GM23338 (cell line): ENCODE results near the gene MAPK11.

Experiments
- CTCF ChIP-seq, 2 experiments: fragments of 200-600 bp in 1 of 2; sonication (generic) in 1 of 2; conservative IDR thresholded peaks; 2 replicates each; pipeline versions ENCODE4 v1.5.1 to v1.6.1; 2016 to 2017; ENCODE audit warnings: antibody characterized with exemption in 2 of 2, low read depth in 2 of 2, mild to moderate bottlenecking in 2 of 2, moderate library complexity in 1 of 2
- EZH2 ChIP-seq: fragments of 200-600 bp; sonication (generic); IDR thresholded peaks from one replicate; pipeline ENCODE4 v1.8.0; 2017; ENCODE audit warnings: antibody characterized with exemption, mild to moderate bottlenecking, low read depth; ENCODE audit not compliant: unreplicated experiment
- POLR2AphosphoS5 ChIP-seq: IDR thresholded peaks from 2 replicates; pipeline ENCODE4 v1.6.1; 2016; ENCODE audit warnings: antibody characterized with exemption, low read depth

DNA sequence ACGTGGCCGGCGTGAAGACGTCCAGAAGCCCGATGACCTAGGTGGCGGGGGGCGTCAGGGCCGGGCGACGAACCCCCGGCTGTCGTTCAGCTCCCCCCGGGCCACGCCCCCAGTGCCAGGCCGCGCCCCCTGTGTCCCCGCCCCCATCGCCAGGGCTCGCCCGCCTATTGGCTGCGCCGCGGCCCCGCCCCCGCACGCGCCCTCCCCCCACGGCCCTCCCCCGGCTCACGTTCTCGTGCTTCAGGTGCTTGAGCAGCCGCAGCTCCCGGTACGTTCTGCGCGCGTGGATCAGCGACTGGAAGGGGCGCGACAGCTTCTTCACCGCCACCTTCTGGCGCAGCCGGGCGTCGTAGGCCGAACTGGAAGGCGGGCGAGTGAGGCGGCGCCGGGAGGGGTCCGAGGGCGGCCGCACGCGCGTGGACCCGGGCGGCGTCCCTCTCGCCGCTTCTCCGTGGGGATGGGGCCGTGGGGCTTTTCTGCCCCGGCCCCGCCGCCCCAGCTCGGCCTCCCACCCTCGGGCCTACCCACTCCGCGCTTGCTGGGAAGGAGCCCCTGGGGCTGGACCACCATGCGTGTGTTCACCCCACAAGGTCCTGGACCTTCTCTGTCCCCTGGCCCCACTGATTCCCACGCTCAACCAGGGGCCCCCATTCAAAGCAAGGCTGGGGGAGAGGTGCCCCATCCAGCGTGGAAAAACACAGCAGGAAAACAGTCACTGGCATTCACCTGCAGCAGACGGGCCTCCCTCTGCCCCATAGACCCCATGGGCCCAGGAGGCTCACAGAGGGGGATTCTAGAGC, 2.4 kb downstream of the MAPK11 start:
- TF ChIP-seq POLR2AphosphoS5 = no peak
- 0 out of 4 replicates have a peak, but pooled peaks have one; percentile 9 to 14 for TF ChIP-seq CTCF (conservative IDR thresholded peaks at IDR 0.05; ENCODE audit: low read depth in 2 of 2)
- TF ChIP-seq EZH2 = no peak
